UCSD-AML1 (cell line): ENCODE measurements around the gene TTC28.
A peak's percentile ranks its signal among the peaks of the same experiment; 100 is the strongest.
"Not testable (repeated sequence)": the region's sequence is repeated elsewhere in the genome, so short reads cannot be mapped to it uniquely, and the experiment has no call there.

Source experiments
- DNase-seq: peaks from one replicate; lab custom pipeline; 2025; ENCODE audit not compliant: unreplicated experiment; lab: John Stamatoyannopoulos, UW

TTC28 gene

GRCh38 chr22:28063656-28064055 lies 616.0 kb downstream of the TTC28 start:
- DNase-seq: no peak

DNA sequence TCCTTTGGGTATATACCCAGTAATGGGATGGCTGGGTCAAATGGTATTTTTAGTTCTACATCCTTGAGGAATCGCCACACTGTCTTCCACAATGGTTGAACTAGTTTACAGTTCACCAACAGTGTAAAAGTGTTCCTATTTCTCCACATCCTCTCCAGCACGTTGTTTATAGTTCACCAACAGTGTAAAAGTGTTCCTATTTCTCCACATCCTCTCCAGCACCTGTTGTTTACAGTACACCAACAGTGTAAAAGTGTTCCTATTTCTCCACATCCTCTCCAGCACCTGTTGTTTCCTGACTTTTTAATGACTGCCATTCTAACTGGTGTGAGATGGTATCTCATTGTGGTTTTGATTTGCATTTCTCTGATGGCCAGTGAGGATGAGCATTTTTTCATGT lies 619.0 kb downstream of the TTC28 start:
- DNase-seq: not testable (repeated sequence)

DNA sequence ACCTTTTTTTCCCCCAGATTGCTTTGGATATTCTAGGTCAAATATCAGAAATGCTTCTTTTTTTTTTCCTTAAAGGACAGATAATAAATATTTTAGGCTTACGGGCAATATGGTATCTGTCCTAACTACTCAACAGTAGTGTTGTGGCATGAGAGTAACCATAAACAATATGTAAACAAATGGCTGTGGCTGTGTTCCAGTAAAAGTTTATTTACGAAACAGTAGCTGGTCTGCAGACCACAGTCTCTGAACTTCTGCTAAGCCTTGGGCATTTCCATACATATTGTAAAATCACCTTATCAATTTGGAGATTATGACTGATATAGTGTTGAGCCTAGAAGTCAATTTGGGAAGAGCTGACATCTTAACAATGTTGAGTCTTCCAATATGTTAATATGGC lies 621.6 kb downstream of the TTC28 start:
- DNase-seq: no peak

- no peak for DNase-seq
Measured at GRCh38 chr22:28054819-28055208, 624.8 kb downstream of the TTC28 start.

- DNase-seq: no peak
Measured at GRCh38 chr22:28053896-28054818, 625.5 kb downstream of the TTC28 start.

- DNase-seq: no peak
Measured at GRCh38 chr22:28052825-28053269, 626.8 kb downstream of the TTC28 start.

- DNase-seq: no peak
Measured at GRCh38 chr22:28051787-28052356, 627.8 kb downstream of the TTC28 start.

DNA sequence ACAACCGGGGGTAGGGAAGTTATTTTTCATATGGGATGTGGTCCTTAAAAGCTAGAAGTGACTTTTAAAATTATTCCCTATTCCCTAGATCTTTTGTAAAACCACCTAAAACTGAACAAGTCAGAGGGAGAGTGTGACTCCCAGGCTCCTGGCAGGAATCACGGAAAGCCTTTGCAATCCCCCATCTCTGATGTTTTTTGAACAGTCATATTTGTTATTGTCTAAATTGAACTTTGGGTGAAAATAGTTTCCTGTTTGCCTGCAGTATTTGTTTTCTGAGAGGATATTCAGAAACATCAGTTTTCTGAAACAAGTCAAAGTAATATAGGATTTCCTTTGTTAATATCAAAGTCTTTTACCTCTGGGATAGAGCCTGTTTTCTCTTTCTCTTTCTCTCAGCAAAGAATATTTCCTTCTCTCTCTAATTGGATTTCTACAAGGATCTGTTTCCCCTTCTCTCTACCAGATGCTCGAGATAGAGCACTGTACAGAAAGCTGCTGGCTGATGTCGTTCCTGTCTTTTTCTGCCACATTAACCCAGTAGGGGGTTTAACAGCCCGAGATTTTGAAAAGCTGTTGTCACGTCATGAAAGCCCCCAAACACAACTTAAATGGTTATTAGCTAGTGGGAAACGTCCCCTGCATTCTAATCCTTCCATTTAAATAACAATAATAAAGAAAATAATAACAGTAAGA lies 628.4 kb downstream of the TTC28 start:
- no peak for DNase-seq

DNA sequence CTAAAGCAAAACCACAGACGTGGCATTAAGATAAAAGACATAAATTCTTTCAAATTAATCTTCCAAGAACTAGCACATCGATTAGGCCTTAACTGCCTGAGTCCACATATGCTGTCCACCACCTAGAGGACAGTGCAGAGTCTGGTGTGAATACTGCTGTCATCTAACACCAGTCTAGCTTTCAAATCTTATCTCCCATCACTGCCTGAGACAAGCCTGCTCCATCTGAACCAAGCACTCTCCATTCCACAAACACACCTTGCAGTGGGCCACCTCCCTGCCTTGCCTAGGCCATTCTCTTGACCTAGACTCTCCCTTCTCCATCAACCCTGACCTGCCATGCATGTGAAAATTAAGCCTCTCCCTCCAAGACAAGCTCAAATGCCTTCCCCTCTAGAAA lies 631.1 kb downstream of the TTC28 start:
- DNase-seq: no peak

DNA sequence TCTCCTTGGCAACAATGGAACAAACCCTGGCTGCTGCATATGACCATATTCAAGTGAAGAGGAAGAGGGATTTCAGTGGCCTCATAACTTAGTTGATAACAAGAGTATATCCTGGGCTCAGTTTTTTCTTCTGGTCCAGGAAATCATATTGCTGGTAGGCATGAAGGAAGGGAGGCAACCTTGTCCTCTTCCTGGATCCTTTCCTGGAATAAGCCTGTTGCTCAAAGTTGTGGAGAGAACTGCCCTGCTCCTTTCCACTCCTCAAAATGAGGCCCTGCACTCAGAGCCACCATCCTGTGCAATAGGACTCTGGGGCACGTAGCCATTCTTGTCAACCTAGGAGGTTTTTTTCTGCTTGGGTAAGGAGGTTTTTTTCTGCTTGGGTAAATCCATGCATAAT lies 631.9 kb downstream of the TTC28 start:
- no peak for DNase-seq

GRCh38 chr22:28046100-28046499 lies 633.5 kb downstream of the TTC28 start:
- DNase-seq: no peak

- DNase-seq: no peak
Measured at GRCh38 chr22:28044546-28045173, 635.0 kb downstream of the TTC28 start.

- no peak for DNase-seq
Measured at GRCh38 chr22:28043266-28043665, 636.4 kb downstream of the TTC28 start.

DNA sequence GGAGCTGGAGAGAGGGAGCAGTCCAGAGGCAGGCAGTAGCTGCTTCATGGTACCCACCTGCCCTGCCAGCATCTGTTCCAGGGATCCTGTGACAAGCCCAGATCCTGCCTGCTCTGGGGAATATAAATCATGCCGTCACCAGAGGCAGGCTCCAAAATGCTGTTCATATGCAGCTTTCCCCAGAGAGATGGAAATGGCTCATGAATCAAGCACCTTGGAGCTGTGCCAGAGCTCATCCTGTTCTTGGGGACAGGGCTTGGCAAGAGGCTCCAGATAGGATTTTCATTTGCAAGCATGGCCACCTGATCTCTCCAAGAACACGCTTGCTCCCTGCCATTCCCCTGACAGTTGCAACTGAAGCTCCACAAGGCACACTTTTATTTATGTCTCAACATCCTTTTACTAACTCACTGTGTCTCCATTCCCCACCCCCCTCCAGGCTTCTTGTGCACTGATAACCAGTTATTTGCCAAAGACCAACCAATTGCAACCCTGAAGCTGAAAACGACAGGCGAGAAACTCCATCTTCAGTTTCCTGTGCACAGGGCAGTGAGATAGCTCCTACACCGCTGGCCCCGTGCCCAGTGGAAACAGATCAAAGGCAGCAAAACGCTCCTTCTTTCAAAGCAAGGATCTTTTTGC lies 644.8 kb downstream of the TTC28 start:
- DNase-seq: no peak

- no peak for DNase-seq
Measured at GRCh38 chr22:28034145-28034759, 645.4 kb downstream of the TTC28 start.

- DNase-seq: no peak
Measured at GRCh38 chr22:28032861-28033260, 646.8 kb downstream of the TTC28 start.

DNA sequence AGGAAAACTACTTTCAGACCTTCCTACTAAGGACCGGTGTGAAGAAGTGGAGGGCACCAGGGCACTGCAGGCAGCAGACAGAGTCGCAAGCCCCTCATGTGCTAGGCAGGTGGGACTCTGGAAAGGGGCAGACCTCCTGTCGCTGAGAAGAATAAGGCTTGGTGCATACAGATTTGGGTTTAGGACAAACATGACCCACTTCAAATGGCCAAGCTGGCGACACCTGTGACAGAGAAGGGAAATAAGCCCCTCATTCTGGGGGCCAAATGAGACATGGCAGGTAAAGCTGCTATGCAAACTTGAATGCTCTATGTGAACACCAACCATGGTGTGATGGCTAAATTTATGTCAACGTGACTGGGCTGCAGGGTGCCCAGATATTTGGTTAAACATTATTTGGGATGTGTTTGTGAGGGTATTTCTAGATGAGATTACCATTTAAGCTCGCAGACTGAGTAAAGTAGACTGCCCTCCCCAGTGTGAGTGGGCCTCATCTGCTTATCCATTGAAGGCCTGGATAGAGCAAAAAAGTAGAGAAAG lies 648.2 kb downstream of the TTC28 start:
- DNase-seq: no peak

DNA sequence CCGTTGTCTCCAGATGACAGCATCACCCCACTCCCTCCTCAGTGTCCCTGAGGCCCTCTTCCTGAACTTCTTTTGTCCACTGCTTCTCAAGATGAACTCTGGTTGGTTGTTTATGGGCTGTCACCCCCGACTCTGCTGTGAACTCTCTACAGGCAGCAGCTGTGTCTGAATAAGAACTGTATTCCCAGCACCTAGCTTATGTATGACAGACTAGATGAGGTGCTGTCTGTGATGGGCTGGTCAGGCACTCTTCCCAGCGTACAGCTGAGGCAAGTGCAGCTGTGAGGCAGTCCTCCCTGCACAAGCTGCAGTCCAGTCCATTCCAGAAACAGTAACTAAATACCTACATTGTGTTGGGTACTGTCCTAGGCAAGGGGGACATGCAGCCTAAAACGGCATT lies 649.2 kb downstream of the TTC28 start:
- DNase-seq: no peak

DNA sequence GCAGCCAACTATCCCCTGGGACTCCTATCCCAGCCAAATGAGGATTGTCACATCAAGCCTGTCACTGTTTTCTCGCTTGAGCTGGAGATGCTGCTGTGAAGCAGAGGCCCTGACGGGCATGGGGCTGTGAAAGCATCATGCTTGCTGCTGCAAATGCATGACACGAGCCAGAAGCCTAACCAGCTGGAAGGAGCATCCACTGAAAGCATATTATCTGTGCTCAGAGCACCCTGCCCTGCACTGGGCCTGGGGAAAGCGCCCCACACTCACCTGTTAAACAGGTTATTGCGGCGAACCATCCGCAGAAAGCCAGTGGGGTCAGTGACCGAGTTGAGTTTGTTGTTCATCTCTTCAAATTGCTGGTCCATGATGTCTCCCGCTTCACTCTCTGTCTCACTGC lies 649.7 kb downstream of the TTC28 start:
- DNase-seq: no peak

- DNase-seq: peak; percentile 75
Measured at GRCh38 chr22:28029201-28029948, 650.3 kb downstream of the TTC28 start.
